GM23338 (cell line): ENCODE results near the gene PCSK5. TPM values are rescaled to one million over a fixed set of nuclear protein-coding genes. Genes with fewer than 3 reads are reported as not detected.

Source experiments
- ATAC-seq: fragments of 200-7000 bp; cut with Tn5 transposase; 3 replicates; pipeline ENCODE4 v1.9.1; 2020
- DNase-seq: peaks from one replicate; pipeline ENCODE4 v3.0.0-alpha.2; 2015; ENCODE audit warnings: low spot score
- H2AFZ ChIP-seq: fragments of 200-600 bp; sonication (generic); 2 replicates; pipeline ENCODE4 v1.8.0; 2016; ENCODE audit warnings: antibody characterized with exemption, mild to moderate bottlenecking, moderate library complexity
- H3F3A ChIP-seq: fragments of 200-600 bp; sonication (generic); replicated peaks from 2 replicates; pipeline ENCODE4 v1.8.0; 2017; ENCODE audit warnings: antibody characterized with exemption, mixed run types, low read depth
- H3K27ac ChIP-seq: fragments of 200-600 bp; sonication (generic); 2 replicates; pipeline ENCODE4 v1.6.1; 2016; ENCODE audit warnings: low read depth
- H3K27me3 ChIP-seq: fragments of 200-600 bp; sonication (generic); 2 replicates; pipeline ENCODE4 v1.8.0; 2016; ENCODE audit warnings: mild to moderate bottlenecking, mixed run types, moderate library complexity; ENCODE audit not compliant: insufficient read depth
- H3K36me3 ChIP-seq: fragments of 200-600 bp; sonication (generic); 2 replicates; pipeline ENCODE4 v1.8.0; 2016; ENCODE audit warnings: mild to moderate bottlenecking; ENCODE audit not compliant: insufficient read depth
- H3K4me1 ChIP-seq: fragments of 200-600 bp; sonication (generic); 2 replicates; pipeline ENCODE4 v1.8.0; 2016; ENCODE audit warnings: mild to moderate bottlenecking, moderate library complexity; ENCODE audit not compliant: insufficient read depth
- H3K4me2 ChIP-seq: fragments of 200-600 bp; sonication (generic); 2 replicates; pipeline ENCODE4 v1.7.1; 2017; ENCODE audit warnings: mixed run types
- H3K4me3 ChIP-seq: fragments of 200-600 bp; sonication (generic); 2 replicates; pipeline ENCODE4 v1.6.1; 2016; ENCODE audit warnings: mixed run types
- H3K79me2 ChIP-seq: fragments of 200-600 bp; sonication (generic); replicated peaks from 2 replicates; pipeline ENCODE4 v1.8.0; 2017; ENCODE audit warnings: mild to moderate bottlenecking; ENCODE audit not compliant: insufficient read depth
- H3K9me2 ChIP-seq: fragments of 200-600 bp; sonication (generic); 2 replicates; pipeline ENCODE4 v1.8.0; 2017; ENCODE audit not compliant: insufficient read depth
- H4K20me1 ChIP-seq: fragments of 200-600 bp; sonication (generic); replicated peaks from 2 replicates; pipeline ENCODE4 v1.8.0; 2017; ENCODE audit warnings: mild to moderate bottlenecking; ENCODE audit not compliant: insufficient read depth
- H3K27ac Mint-ChIP-seq: 2 replicates; pipeline ENCODE4 v1.8.0; 2020; ENCODE audit warnings: inconsistent platforms, mild to moderate bottlenecking, moderate library complexity, mixed read lengths
- H3K27me3 Mint-ChIP-seq: 3 replicates; pipeline ENCODE4 v1.8.0; 2022; ENCODE audit warnings: low read depth, mild to moderate bottlenecking, moderate library complexity, mixed read lengths, inconsistent platforms; ENCODE audit not compliant: insufficient read depth, poor library complexity
- H3K36me3 Mint-ChIP-seq: 3 replicates; pipeline ENCODE4 v1.8.0; 2021; ENCODE audit warnings: low read depth, mild to moderate bottlenecking, inconsistent platforms, moderate library complexity, mixed read lengths
- H3K4me1 Mint-ChIP-seq: 3 replicates; pipeline ENCODE4 v1.8.0; 2020; ENCODE audit warnings: mild to moderate bottlenecking, inconsistent platforms, mixed read lengths
- H3K4me3 Mint-ChIP-seq: 3 replicates; pipeline ENCODE4 v1.8.0; 2021; ENCODE audit warnings: moderate library complexity, mild to moderate bottlenecking, inconsistent platforms, mixed read lengths
- H3K9me3 Mint-ChIP-seq: 3 replicates; pipeline ENCODE4 v1.8.0; 2020; ENCODE audit warnings: moderate library complexity, mild to moderate bottlenecking, inconsistent platforms, mixed read lengths
- CREB1 ChIP-seq: fragments of 250-450 bp; sonication (Bioruptor Pico); IDR thresholded peaks from 2 replicates; pipeline ENCODE4 v1.5.0; 2020; ENCODE audit warnings: low read depth, mild to moderate bottlenecking, moderate library complexity
- CTCF ChIP-seq, 2 experiments: fragments of 200-600 bp in 1 of 2; sonication (generic) in 1 of 2; conservative IDR thresholded peaks; 2 replicates each; pipeline versions ENCODE4 v1.5.1 to v1.6.1; 2016 to 2017; ENCODE audit warnings: antibody characterized with exemption in 2 of 2, low read depth in 2 of 2, mild to moderate bottlenecking in 2 of 2, moderate library complexity in 1 of 2
- EZH2 ChIP-seq: fragments of 200-600 bp; sonication (generic); IDR thresholded peaks from one replicate; pipeline ENCODE4 v1.8.0; 2017; ENCODE audit warnings: antibody characterized with exemption, mild to moderate bottlenecking, low read depth; ENCODE audit not compliant: unreplicated experiment
- EZH2phosphoT487 ChIP-seq: fragments of 200-600 bp; sonication (generic); IDR thresholded peaks from one replicate; pipeline ENCODE4 v1.8.1; 2018; ENCODE audit warnings: antibody characterized with exemption; ENCODE audit not compliant: unreplicated experiment
- JUNB ChIP-seq: IDR thresholded peaks from one replicate; pipeline ENCODE4 v1.6.1; 2016; ENCODE audit warnings: antibody characterized with exemption; ENCODE audit not compliant: unreplicated experiment
- NANOG ChIP-seq: IDR thresholded peaks from 2 replicates; pipeline ENCODE4 v1.6.1; 2016; ENCODE audit warnings: antibody characterized with exemption, borderline replicate concordance
- POLR2AphosphoS5 ChIP-seq: IDR thresholded peaks from 2 replicates; pipeline ENCODE4 v1.6.1; 2016; ENCODE audit warnings: antibody characterized with exemption, low read depth
- REST ChIP-seq: IDR thresholded peaks from one replicate; pipeline ENCODE4 v1.6.1; 2018; ENCODE audit warnings: antibody characterized with exemption; ENCODE audit not compliant: unreplicated experiment
- STAT1 ChIP-seq: IDR thresholded peaks from one replicate; pipeline ENCODE4 v1.6.1; 2016; ENCODE audit warnings: antibody characterized with exemption; ENCODE audit not compliant: unreplicated experiment
- ZNF114 ChIP-seq: fragments of 250-450 bp; sonication (Bioruptor Pico); IDR thresholded peaks from 2 replicates; pipeline ENCODE4 v1.5.0; 2020; ENCODE audit warnings: mild to moderate bottlenecking, moderate library complexity
- ZNF331 ChIP-seq: fragments of 250-450 bp; sonication (Bioruptor Pico); IDR thresholded peaks from 2 replicates; pipeline ENCODE4 v1.5.0; 2020; ENCODE audit warnings: low read depth, mild to moderate bottlenecking, moderate library complexity
- polyA plus RNA-seq: library from polyadenylated mRNA; unstranded; fragments of >200 nt; fragmentation: Nextera tagmentation; extraction: Ambion mirVana; gene quantifications from 2 replicates; pipeline ENCODE4 v1.2.1, GENCODE V29; 2016
- total RNA-seq: library from RNA; depleted of rRNA; stranded (reverse); fragments of >200 nt; shearing (Covaris generic); gene quantifications from 2 replicates; pipeline ENCODE4 v1.2.3, GENCODE V29; 2014
- TF ChIP-seq, protein P1 (sequence below): IDR thresholded peaks from 2 replicates; pipeline ENCODE4 v1.6.1; 2016; ENCODE audit warnings: antibody characterized with exemption
- TF ChIP-seq, protein P2 (sequence below): fragments of 250-450 bp; sonication (Bioruptor Pico); IDR thresholded peaks from 2 replicates; pipeline ENCODE4 v1.5.0; 2020; ENCODE audit warnings: mild to moderate bottlenecking, moderate library complexity

Gene PCSK5
- total and polyA plus RNA-seq, 2 experiments from 2014 or later, result 12.3 to 34.8 TPM

- Histone ChIP-seq H3K79me2 (peaks cover 37% of the 10 kb centered on the region), H2AFZ (no peak overlapping the region), H3F3A (no peaks in the 10 kb centered on the region), H3K27ac (no peak overlapping the region), H3K4me2 (no peak overlapping the region), H4K20me1 (no peaks in the 10 kb centered on the region), H3K4me1 (no peaks in the 10 kb centered on the region), H3K9me2 (no peaks in the 10 kb centered on the region), H3K27me3 (no peaks in the 10 kb centered on the region), H3K4me3 (no peak overlapping the region), H3K36me3 (no peaks in the 10 kb centered on the region)
- no peak overlapping the region for H3K4me3 Mint-ChIP-seq
- no peaks in the 10 kb centered on the region for H3K27me3 Mint-ChIP-seq
- no peaks in the 10 kb centered on the region for H3K4me1 Mint-ChIP-seq
- ATAC-seq (no peak), DNase-seq (no peak)
- no peaks in the 10 kb centered on the region for H3K9me3 Mint-ChIP-seq
- no peak for TF ChIP-seq EZH2
- no peak for TF ChIP-seq CREB1
- TF ChIP-seq, protein P1, sequence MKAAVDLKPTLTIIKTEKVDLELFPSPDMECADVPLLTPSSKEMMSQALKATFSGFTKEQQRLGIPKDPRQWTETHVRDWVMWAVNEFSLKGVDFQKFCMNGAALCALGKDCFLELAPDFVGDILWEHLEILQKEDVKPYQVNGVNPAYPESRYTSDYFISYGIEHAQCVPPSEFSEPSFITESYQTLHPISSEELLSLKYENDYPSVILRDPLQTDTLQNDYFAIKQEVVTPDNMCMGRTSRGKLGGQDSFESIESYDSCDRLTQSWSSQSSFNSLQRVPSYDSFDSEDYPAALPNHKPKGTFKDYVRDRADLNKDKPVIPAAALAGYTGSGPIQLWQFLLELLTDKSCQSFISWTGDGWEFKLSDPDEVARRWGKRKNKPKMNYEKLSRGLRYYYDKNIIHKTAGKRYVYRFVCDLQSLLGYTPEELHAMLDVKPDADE, result no peak
- TF ChIP-seq STAT1, result no peak
- TF ChIP-seq, protein P2, sequence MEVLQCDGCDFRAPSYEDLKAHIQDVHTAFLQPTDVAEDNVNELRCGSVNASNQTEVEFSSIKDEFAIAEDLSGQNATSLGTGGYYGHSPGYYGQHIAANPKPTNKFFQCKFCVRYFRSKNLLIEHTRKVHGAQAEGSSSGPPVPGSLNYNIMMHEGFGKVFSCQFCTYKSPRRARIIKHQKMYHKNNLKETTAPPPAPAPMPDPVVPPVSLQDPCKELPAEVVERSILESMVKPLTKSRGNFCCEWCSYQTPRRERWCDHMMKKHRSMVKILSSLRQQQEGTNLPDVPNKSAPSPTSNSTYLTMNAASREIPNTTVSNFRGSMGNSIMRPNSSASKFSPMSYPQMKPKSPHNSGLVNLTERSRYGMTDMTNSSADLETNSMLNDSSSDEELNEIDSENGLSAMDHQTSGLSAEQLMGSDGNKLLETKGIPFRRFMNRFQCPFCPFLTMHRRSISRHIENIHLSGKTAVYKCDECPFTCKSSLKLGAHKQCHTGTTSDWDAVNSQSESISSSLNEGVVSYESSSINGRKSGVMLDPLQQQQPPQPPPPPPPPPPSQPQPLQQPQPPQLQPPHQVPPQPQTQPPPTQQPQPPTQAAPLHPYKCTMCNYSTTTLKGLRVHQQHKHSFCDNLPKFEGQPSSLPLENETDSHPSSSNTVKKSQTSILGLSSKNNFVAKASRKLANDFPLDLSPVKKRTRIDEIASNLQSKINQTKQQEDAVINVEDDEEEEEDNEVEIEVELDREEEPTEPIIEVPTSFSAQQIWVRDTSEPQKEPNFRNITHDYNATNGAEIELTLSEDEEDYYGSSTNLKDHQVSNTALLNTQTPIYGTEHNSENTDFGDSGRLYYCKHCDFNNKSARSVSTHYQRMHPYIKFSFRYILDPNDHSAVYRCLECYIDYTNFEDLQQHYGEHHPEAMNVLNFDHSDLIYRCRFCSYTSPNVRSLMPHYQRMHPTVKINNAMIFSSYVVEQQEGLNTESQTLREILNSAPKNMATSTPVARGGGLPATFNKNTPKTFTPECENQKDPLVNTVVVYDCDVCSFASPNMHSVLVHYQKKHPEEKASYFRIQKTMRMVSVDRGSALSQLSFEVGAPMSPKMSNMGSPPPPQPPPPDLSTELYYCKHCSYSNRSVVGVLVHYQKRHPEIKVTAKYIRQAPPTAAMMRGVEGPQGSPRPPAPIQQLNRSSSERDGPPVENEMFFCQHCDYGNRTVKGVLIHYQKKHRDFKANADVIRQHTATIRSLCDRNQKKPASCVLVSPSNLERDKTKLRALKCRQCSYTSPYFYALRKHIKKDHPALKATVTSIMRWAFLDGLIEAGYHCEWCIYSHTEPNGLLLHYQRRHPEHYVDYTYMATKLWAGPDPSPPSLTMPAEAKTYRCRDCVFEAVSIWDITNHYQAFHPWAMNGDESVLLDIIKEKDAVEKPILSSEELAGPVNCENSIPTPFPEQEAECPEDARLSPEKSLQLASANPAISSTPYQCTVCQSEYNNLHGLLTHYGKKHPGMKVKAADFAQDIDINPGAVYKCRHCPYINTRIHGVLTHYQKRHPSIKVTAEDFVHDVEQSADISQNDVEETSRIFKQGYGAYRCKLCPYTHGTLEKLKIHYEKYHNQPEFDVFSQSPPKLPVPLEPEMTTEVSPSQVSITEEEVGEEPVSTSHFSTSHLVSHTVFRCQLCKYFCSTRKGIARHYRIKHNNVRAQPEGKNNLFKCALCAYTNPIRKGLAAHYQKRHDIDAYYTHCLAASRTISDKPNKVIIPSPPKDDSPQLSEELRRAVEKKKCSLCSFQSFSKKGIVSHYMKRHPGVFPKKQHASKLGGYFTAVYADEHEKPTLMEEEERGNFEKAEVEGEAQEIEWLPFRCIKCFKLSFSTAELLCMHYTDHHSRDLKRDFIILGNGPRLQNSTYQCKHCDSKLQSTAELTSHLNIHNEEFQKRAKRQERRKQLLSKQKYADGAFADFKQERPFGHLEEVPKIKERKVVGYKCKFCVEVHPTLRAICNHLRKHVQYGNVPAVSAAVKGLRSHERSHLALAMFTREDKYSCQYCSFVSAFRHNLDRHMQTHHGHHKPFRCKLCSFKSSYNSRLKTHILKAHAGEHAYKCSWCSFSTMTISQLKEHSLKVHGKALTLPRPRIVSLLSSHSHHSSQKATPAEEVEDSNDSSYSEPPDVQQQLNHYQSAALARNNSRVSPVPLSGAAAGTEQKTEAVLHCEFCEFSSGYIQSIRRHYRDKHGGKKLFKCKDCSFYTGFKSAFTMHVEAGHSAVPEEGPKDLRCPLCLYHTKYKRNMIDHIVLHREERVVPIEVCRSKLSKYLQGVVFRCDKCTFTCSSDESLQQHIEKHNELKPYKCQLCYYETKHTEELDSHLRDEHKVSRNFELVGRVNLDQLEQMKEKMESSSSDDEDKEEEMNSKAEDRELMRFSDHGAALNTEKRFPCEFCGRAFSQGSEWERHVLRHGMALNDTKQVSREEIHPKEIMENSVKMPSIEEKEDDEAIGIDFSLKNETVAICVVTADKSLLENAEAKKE (CRISPR knock-in tag), result no peak
- no peak for TF ChIP-seq CTCF (conservative IDR thresholded peaks at IDR 0.05; ENCODE audit: low read depth in 2 of 2)
- TF ChIP-seq JUNB, result no peak
- TF ChIP-seq NANOG, result no peak
- no peak for TF ChIP-seq ZNF331 (CRISPR knock-in tag)
- TF ChIP-seq POLR2AphosphoS5, result no peak
- TF ChIP-seq ZNF114 (CRISPR knock-in tag), result no peak
- TF ChIP-seq EZH2phosphoT487, result no peak
- no peak for TF ChIP-seq REST
- peaks cover 7% of the 10 kb centered on the region; the same call in 1 of the 3 replicates for H3K36me3 Mint-ChIP-seq
- H3K27ac Mint-ChIP-seq, result no peak overlapping the region
Observed at GRCh38 chr9:76003041-76003440, 112.6 kb downstream of the PCSK5 start.
